Measurements from ENCODE around the gene TIA1. TPM values are rescaled to one million over a fixed set of nuclear protein-coding genes. Genes with fewer than 3 reads are reported as not detected.
A peak's percentile ranks its signal among the peaks of the same experiment; 100 is the strongest.

The TIA1 gene
- total RNA-seq, 5 donors from 2014 or later (not counting 1 experiment from before 2014, with no cell fraction given): 94.4 to 154 (median 148) TPM

GRCh38 chr2:70211595-70211994, 36.8 kb downstream of the TIA1 start:
- ChIA-PET CTCF (no interaction called here), POLR2A (interaction anchor here in 1 of 2 donors (0.8 kb wide), 1 partner anchor 46 kb away, joined by 5 read pairs; the partner anchor contains the start of gene PCYOX1)

DNA sequence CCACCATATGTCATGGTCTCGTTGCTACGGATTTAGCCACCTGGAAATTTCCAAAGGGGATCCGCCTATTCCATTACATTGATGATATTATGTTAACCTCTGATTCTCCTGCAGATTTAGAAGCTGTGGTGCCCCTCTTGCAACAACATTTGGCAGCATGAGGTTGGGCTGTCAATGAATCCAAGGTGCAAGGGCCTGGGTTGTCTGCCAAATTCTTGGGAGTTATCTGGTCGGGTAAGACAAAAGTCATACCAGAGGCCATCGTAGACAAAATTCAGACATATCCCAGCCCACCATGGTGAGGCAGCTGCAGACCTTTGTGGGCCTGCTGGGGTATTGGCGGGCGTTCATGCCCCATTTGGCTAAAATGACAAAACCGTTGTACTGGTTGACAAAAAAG, 44.0 kb downstream of the TIA1 start:
- Histone ChIP-seq H3K27ac (ENCODE audit: low read length) (no peak overlapping the region), H3K27me3 (replicated peaks in 1 of 2; ENCODE audit: control insufficient read depth in 2 of 2, extremely low read depth in 1 of 2, insufficient read depth in 2 of 2, low read length in 1 of 2) (no peaks in the 10 kb centered on the region), H3K4me3 (ENCODE audit: control insufficient read depth in 1 of 2, extremely low read depth in 1 of 2, low read length in 1 of 2) (no peak overlapping the region), H3K9me3 (no peaks in the 10 kb centered on the region), H3K36me3 (ENCODE audit: control insufficient read depth in 2 of 2, extremely low read depth in 1 of 2, insufficient read depth in 1 of 2, low read length in 1 of 2) (no peaks in the 10 kb centered on the region), H3K4me1 (ENCODE audit: control insufficient read depth in 1 of 2, extremely low read depth in 1 of 2, insufficient read depth in 2 of 2, low read length in 2 of 2) (no peaks in the 10 kb centered on the region)
- Mint-ChIP-seq H3K36me3 (no peaks in the 10 kb centered on the region), H3K27ac (no peak overlapping the region), H3K4me1 (no peaks in the 10 kb centered on the region), H3K4me3 (no peak overlapping the region), H3K9me3 (no peaks in the 10 kb centered on the region), H3K27me3 (no peaks in the 10 kb centered on the region)
- no peak for ATAC-seq (replicated peaks in 1 of 4)
- no peak for DNase-seq
- CTCF ChIA-PET: no interaction called here
- POLR2A ChIA-PET: no interaction called here
- WGBS (ENCODE audit: insufficient coverage): 94% methylated on average over 7 of the region's 8 CpGs

More at GRCh38 chr2:70211595-70211994, 36.8 kb downstream of the TIA1 start:
- Mint-ChIP-seq H3K4me3 (no peak overlapping the region), H3K36me3 (peaks cover 24% of the 10 kb centered on the region), H3K27me3 (no peaks in the 10 kb centered on the region), H3K9me3 (no peaks in the 10 kb centered on the region), H3K4me1 (peaks cover 5 to 16% (median 8%) of the 10 kb centered on the region in 3 donors), H3K27ac (peak overlapping the region; percentile 67 to 73)
- no peak for ATAC-seq (replicated peaks in 1 of 4)
- no peaks in the 10 kb centered on the region for H3K9me3 ChIP-seq
- no peak overlapping the region for H3K27ac ChIP-seq (ENCODE audit: low read length)
- WGBS (ENCODE audit: insufficient coverage): 100% methylated on average over 1 of the region's 2 CpGs
- no peaks in the 10 kb centered on the region for H3K4me1 ChIP-seq (ENCODE audit: control insufficient read depth in 1 of 2, extremely low read depth in 1 of 2, insufficient read depth in 2 of 2, low read length in 2 of 2)
- H3K4me3 ChIP-seq (ENCODE audit: control insufficient read depth in 1 of 2, extremely low read depth in 1 of 2, low read length in 1 of 2): no peak overlapping the region
- no peaks in the 10 kb centered on the region for H3K27me3 ChIP-seq (replicated peaks in 1 of 2; ENCODE audit: control insufficient read depth in 2 of 2, extremely low read depth in 1 of 2, insufficient read depth in 2 of 2, low read length in 1 of 2)
- peaks cover 5 to 37% of the 10 kb centered on the region in 2 donors for H3K36me3 ChIP-seq (ENCODE audit: control insufficient read depth in 2 of 2, extremely low read depth in 1 of 2, insufficient read depth in 1 of 2, low read length in 1 of 2)
- no peak for DNase-seq

GRCh38 chr2:70203086-70203485, 45.3 kb downstream of the TIA1 start:
- POLR2A ChIA-PET: no interaction called here
- H3K4me1 Mint-ChIP-seq: no peaks in the 10 kb centered on the region
- no peaks in the 10 kb centered on the region for H3K9me3 ChIP-seq
- CTCF ChIA-PET: no interaction called here
- H3K4me3 Mint-ChIP-seq: no peak overlapping the region
- no peak overlapping the region for H3K27ac Mint-ChIP-seq
- no peak overlapping the region for H3K4me3 ChIP-seq (ENCODE audit: control insufficient read depth in 1 of 2, extremely low read depth in 1 of 2, low read length in 1 of 2)
- H3K9me3 Mint-ChIP-seq: no peaks in the 10 kb centered on the region
- H3K4me1 ChIP-seq (ENCODE audit: control insufficient read depth in 1 of 2, extremely low read depth in 1 of 2, insufficient read depth in 2 of 2, low read length in 2 of 2): no peaks in the 10 kb centered on the region
- H3K27me3 ChIP-seq (replicated peaks in 1 of 2; ENCODE audit: control insufficient read depth in 2 of 2, extremely low read depth in 1 of 2, insufficient read depth in 2 of 2, low read length in 1 of 2): no peaks in the 10 kb centered on the region
- no peak for ATAC-seq (replicated peaks in 1 of 4)
- H3K27ac ChIP-seq (ENCODE audit: low read length): no peak overlapping the region
- H3K27me3 Mint-ChIP-seq: peaks cover 0 to 3% of the 10 kb centered on the region in 2 donors
- WGBS (ENCODE audit: insufficient coverage): 86% methylated on average over 4 of the region's 5 CpGs
- H3K36me3 Mint-ChIP-seq: no peaks in the 10 kb centered on the region
- H3K36me3 ChIP-seq (ENCODE audit: control insufficient read depth in 2 of 2, extremely low read depth in 1 of 2, insufficient read depth in 1 of 2, low read length in 1 of 2): no peaks in the 10 kb centered on the region
- no peak for DNase-seq

DNA sequence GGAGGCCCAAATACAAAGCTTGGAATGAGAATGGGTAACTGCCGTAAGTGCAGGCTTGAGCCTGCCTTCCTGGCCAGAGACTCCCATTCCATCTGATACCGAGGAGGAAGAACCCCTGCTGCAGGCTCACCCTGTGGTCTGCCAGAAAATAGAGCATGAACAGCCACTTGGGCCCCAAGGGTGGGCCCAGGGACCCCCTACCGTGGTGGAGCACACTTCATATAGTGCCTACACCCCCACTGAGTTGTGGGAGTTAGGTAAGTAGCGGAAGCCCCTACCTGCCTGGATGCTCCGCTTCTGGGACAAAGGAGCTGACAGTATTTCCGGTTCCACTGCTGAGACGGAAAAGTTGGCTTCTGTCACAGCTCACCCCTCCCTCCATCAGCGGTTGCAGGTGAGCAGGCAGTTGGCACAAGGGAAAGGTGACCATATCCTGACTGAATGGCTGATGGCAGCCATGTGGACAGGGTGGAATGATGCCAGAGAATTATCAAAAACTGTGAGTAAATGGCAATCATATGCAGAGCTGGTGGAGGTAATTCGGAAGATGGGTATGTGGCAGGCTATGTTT, 46.1 kb downstream of the TIA1 start:
- no peaks in the 10 kb centered on the region for H3K9me3 ChIP-seq
- H3K4me1 ChIP-seq (ENCODE audit: control insufficient read depth in 1 of 2, extremely low read depth in 1 of 2, insufficient read depth in 2 of 2, low read length in 2 of 2): no peaks in the 10 kb centered on the region
- H3K27me3 ChIP-seq (replicated peaks in 1 of 2; ENCODE audit: control insufficient read depth in 2 of 2, extremely low read depth in 1 of 2, insufficient read depth in 2 of 2, low read length in 1 of 2): no peaks in the 10 kb centered on the region
- WGBS (ENCODE audit: insufficient coverage): 95% methylated on average over 2 of the region's 9 CpGs
- no peak for DNase-seq
- Mint-ChIP-seq H3K27ac (no peak overlapping the region), H3K27me3 (peaks cover 0 to 3% of the 10 kb centered on the region in 2 donors), H3K4me3 (no peak overlapping the region), H3K36me3 (no peaks in the 10 kb centered on the region), H3K9me3 (no peaks in the 10 kb centered on the region), H3K4me1 (no peaks in the 10 kb centered on the region)
- ATAC-seq (replicated peaks in 1 of 4): no peak
- H3K27ac ChIP-seq (ENCODE audit: low read length): no peak overlapping the region
- POLR2A ChIA-PET: no interaction called here
- H3K4me3 ChIP-seq (ENCODE audit: control insufficient read depth in 1 of 2, extremely low read depth in 1 of 2, low read length in 1 of 2): no peak overlapping the region
- CTCF ChIA-PET: interaction anchor here in 1 of 2 donors (0.7 kb wide), 1 partner anchor 170 kb away, joined by 3 read pairs; no protein-coding TSS in a partner anchor
- no peaks in the 10 kb centered on the region for H3K36me3 ChIP-seq (ENCODE audit: control insufficient read depth in 2 of 2, extremely low read depth in 1 of 2, insufficient read depth in 1 of 2, low read length in 1 of 2)

DNA sequence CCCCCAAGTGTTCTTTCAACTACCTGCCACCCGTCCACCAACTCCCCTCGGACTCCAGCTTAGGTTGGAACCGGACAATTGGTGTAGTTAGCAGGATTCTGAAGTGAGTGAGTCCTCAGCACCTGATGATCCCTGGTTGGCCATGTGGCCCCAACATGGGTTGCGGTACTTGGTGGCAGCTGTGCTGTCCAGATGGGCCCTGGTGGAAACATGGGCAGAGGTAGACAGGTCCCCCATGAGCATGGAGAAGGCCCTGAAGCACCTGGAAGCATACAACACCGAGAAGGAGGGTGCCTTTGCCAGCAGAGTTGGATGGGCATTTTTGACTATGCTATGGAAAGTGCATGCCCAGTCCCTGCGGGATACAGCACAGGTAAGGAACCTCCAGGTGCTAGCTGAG, 46.6 kb downstream of the TIA1 start:
- POLR2A ChIA-PET: no interaction called here
- no peak for ATAC-seq (replicated peaks in 1 of 4)
- CTCF ChIA-PET: no interaction called here

DNA sequence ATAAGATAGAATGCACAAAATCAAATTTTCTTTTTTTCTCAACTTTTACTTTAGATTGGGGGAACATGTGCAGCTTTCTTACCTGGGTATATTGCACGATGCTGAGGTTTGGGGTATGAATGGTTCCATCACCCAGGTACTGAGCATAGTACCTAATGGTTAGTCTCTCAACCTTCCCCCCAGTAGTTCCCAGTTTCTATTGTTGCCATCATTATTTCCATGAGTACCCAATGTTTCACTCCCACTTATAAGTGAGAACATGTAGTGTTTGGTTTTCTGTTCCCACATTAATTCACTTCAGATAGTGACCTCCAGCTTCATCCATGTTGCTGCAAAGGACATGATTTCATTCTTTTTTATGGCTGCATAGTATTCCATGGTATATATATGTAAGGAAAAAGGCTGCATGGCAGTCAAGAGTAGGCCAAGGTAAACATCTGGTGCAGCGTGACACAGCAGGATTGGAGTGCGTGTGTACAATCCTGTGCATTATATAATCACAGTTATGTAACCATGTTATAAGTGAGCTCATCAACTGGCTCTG, 47.1 kb downstream of the TIA1 start:
- no peak for DNase-seq
- no CpG with 5 or more reads among the region's 3 CpGs for WGBS (ENCODE audit: insufficient coverage)
- Histone ChIP-seq H3K27ac (ENCODE audit: low read length) (no peak overlapping the region), H3K27me3 (replicated peaks in 1 of 2; ENCODE audit: control insufficient read depth in 2 of 2, extremely low read depth in 1 of 2, insufficient read depth in 2 of 2, low read length in 1 of 2) (no peaks in the 10 kb centered on the region), H3K4me3 (ENCODE audit: control insufficient read depth in 1 of 2, extremely low read depth in 1 of 2, low read length in 1 of 2) (no peak overlapping the region), H3K9me3 (no peaks in the 10 kb centered on the region), H3K4me1 (ENCODE audit: control insufficient read depth in 1 of 2, extremely low read depth in 1 of 2, insufficient read depth in 2 of 2, low read length in 2 of 2) (no peaks in the 10 kb centered on the region), H3K36me3 (ENCODE audit: control insufficient read depth in 2 of 2, extremely low read depth in 1 of 2, insufficient read depth in 1 of 2, low read length in 1 of 2) (no peaks in the 10 kb centered on the region)
- Mint-ChIP-seq H3K4me1 (no peaks in the 10 kb centered on the region), H3K4me3 (no peak overlapping the region), H3K27ac (no peak overlapping the region), H3K27me3 (peaks cover 0 to 3% of the 10 kb centered on the region in 2 donors), H3K36me3 (no peaks in the 10 kb centered on the region), H3K9me3 (no peaks in the 10 kb centered on the region)
- no peak for ATAC-seq (replicated peaks in 1 of 4)
- ChIA-PET CTCF (no interaction called here), POLR2A (no interaction called here)

More for the DNA sequence above, 46.6 kb downstream of the TIA1 start:
- Mint-ChIP-seq H3K27ac (no peak overlapping the region), H3K27me3 (peaks cover 0 to 3% of the 10 kb centered on the region in 2 donors), H3K4me1 (no peaks in the 10 kb centered on the region), H3K36me3 (no peaks in the 10 kb centered on the region), H3K4me3 (no peak overlapping the region), H3K9me3 (no peaks in the 10 kb centered on the region)
- Histone ChIP-seq H3K4me3 (ENCODE audit: control insufficient read depth in 1 of 2, extremely low read depth in 1 of 2, low read length in 1 of 2) (no peak overlapping the region), H3K4me1 (ENCODE audit: control insufficient read depth in 1 of 2, extremely low read depth in 1 of 2, insufficient read depth in 2 of 2, low read length in 2 of 2) (no peaks in the 10 kb centered on the region), H3K27me3 (replicated peaks in 1 of 2; ENCODE audit: control insufficient read depth in 2 of 2, extremely low read depth in 1 of 2, insufficient read depth in 2 of 2, low read length in 1 of 2) (no peaks in the 10 kb centered on the region), H3K27ac (ENCODE audit: low read length) (no peak overlapping the region), H3K36me3 (ENCODE audit: control insufficient read depth in 2 of 2, extremely low read depth in 1 of 2, insufficient read depth in 1 of 2, low read length in 1 of 2) (no peaks in the 10 kb centered on the region), H3K9me3 (no peaks in the 10 kb centered on the region)
- no peak for DNase-seq
- 96% methylated on average over 4 of the region's 6 CpGs for WGBS (ENCODE audit: insufficient coverage)

Measured in T-cell (primary cell).